Keratinocyte (primary cell): ENCODE data around the gene MGMT. TPM values are rescaled to one million over a fixed set of nuclear protein-coding genes. Genes with fewer than 3 reads are reported as not detected.

Source experiments
- DNase-seq: peaks from one replicate; pipeline ENCODE4 v3.0.0-alpha.2; 2011; ENCODE audit warnings: low read depth, missing footprints, low spot score
- FAIRE-seq: peaks from 2 replicates; lab custom pipeline; 2011; peaks lifted over from hg19 to GRCh38; lab: Jason Lieb, UNC
- H2AFZ ChIP-seq: 2 replicates; pipeline ENCODE4 v1.6.0; 2012; ENCODE audit warnings: low read length, control low read depth, inconsistent platforms; ENCODE audit not compliant: control insufficient read depth
- H3K27ac ChIP-seq: 2 replicates; pipeline ENCODE4 v1.5.1; 2011; ENCODE audit warnings: low read length; ENCODE audit not compliant: control insufficient read depth, insufficient read depth
- H3K27me3 ChIP-seq: 3 replicates; pipeline ENCODE4 v1.6.0; 2011; ENCODE audit warnings: low read length; ENCODE audit not compliant: control insufficient read depth, insufficient read depth; ENCODE audit errors: extremely low read depth
- H3K36me3 ChIP-seq, 2 experiments: 2 replicates in 1 of 2; 3 replicates in 1 of 2; pipeline ENCODE4 v1.5.1; 2011; ENCODE audit warnings: low read length in 2 of 2, mild to moderate bottlenecking in 1 of 2; ENCODE audit not compliant: control insufficient read depth in 2 of 2, insufficient read depth in 2 of 2; ENCODE audit errors: extremely low read depth in 1 of 2
- H3K4me1 ChIP-seq: 3 replicates; pipeline ENCODE4 v1.5.1; 2011; ENCODE audit warnings: low read length; ENCODE audit not compliant: control insufficient read depth, insufficient read depth; ENCODE audit errors: extremely low read depth
- H3K4me2 ChIP-seq: 3 replicates; pipeline ENCODE4 v1.6.0; 2011; ENCODE audit warnings: low read depth, low read length; ENCODE audit not compliant: control insufficient read depth, insufficient read depth; ENCODE audit errors: extremely low read depth
- H3K4me3 ChIP-seq, 3 experiments: fragments of 200-600 bp in 1 of 3; sonication (generic) in 1 of 3; 2 replicates in 2 of 3; 3 replicates in 1 of 3; pipeline ENCODE4 v1.5.1; 2011 to 2016; ENCODE audit warnings: low read length in 3 of 3, mild to moderate bottlenecking in 3 of 3, control low read depth in 2 of 3, inconsistent platforms in 1 of 3, low read depth in 1 of 3, mixed read lengths in 1 of 3, mixed run types in 1 of 3, moderate library complexity in 1 of 3; ENCODE audit not compliant: control insufficient read depth in 2 of 3, insufficient read depth in 2 of 3; ENCODE audit errors: extremely low read depth in 1 of 3
- H3K79me2 ChIP-seq: 2 replicates; pipeline ENCODE4 v1.6.0; 2012; ENCODE audit warnings: low read length; ENCODE audit not compliant: control insufficient read depth, insufficient read depth
- H3K9ac ChIP-seq: 3 replicates; pipeline ENCODE4 v1.6.0; 2011; ENCODE audit warnings: low read length; ENCODE audit not compliant: control insufficient read depth, insufficient read depth; ENCODE audit errors: extremely low read depth
- H3K9me1 ChIP-seq: 3 replicates; pipeline ENCODE4 v1.6.0; 2011; ENCODE audit warnings: low read length; ENCODE audit not compliant: control insufficient read depth, insufficient read depth; ENCODE audit errors: extremely low read depth
- H3K9me3 ChIP-seq: 2 replicates; pipeline ENCODE4 v1.5.1; 2012; ENCODE audit warnings: low read depth, low read length; ENCODE audit not compliant: control insufficient read depth
- H4K20me1 ChIP-seq: 3 replicates; pipeline ENCODE4 v1.6.0; 2011; ENCODE audit warnings: low read length; ENCODE audit not compliant: control insufficient read depth, insufficient read depth; ENCODE audit errors: extremely low read depth
- CTCF ChIP-seq, 3 experiments: IDR thresholded peaks in 1 of 3; conservative IDR thresholded peaks in 1 of 3; optimal IDR thresholded peaks in 1 of 3; 2 replicates in 2 of 3; 3 replicates in 1 of 3; pipeline versions ENCODE3 to v1.5.1; 2011; ENCODE audit warnings: low read length in 3 of 3, mild to moderate bottlenecking in 3 of 3, moderate library complexity in 2 of 3, control low read depth in 1 of 3, inconsistent platforms in 1 of 3; ENCODE audit not compliant: insufficient read depth in 2 of 3; ENCODE audit errors: extremely low read depth in 1 of 3
- EZH2 ChIP-seq: IDR thresholded peaks from one replicate; pipeline ENCODE4 v1.6.1; 2012; ENCODE audit warnings: inconsistent platforms, mild to moderate bottlenecking, low read length, moderate library complexity
- dilution Hi-C: fragments of 300-500 bp; cut with MboI; formaldehyde crosslinking; loops from one replicate; pipeline ENCODE4 v1.7.0; 2020; ENCODE audit warnings: low sequenced_read_pairs; ENCODE audit not compliant: extremely low pct_ligation_motif_present
- polyA plus RNA-seq, 5 experiments: library from polyadenylated mRNA; depleted of rRNA in 3 of 5; stranded (reverse) in 3 of 5; stranded (forward) in 1 of 5; unstranded in 1 of 5; fragments of >200 nt; gene quantifications; 1 replicate in 1 of 5; 2 replicates in 3 of 5; 3 replicates in 1 of 5; pipeline versions ENCODE4 v1.2.1 to v1.2.3, GENCODE V29; 2011 to 2012; ENCODE audit warnings: missing spikeins in 2 of 5, low read depth in 1 of 5, low replicate concordance in 1 of 5

Gene MGMT
- polyA plus RNA-seq, 1 donor (not counting 4 experiments of a cell fraction or from before 2014, with no cell fraction given), result 15.2 TPM

- Histone ChIP-seq H2AFZ (no peak overlapping the region), H3K79me2 (no peaks in the 10 kb centered on the region), H3K9me1 (no peaks in the 10 kb centered on the region), H4K20me1 (no peaks in the 10 kb centered on the region), H3K9ac (no peak overlapping the region), H3K4me1 (no peaks in the 10 kb centered on the region), H3K36me3 (no peaks in the 10 kb centered on the region), H3K4me2 (no peak overlapping the region), H3K4me3 (no peak overlapping the region), H3K27ac (no peak overlapping the region), H3K27me3 (no peaks in the 10 kb centered on the region), H3K9me3 (no peaks in the 10 kb centered on the region)
- dilution Hi-C loops, result no loop called here
- FAIRE-seq (no peak), DNase-seq (no peak)
- no peak for TF ChIP-seq CTCF (optimal IDR thresholded peaks at IDR 0.05 in 1 of 3, IDR thresholded peaks at IDR 0.05 in 1 of 3, conservative IDR thresholded peaks at IDR 0.05 in 1 of 3; ENCODE audit: extremely low read depth in 1 of 3, insufficient read depth in 2 of 3, low read length in 3 of 3)
- no peak for TF ChIP-seq EZH2
Measured at GRCh38 chr10:129608653-129609052, 141.6 kb downstream of the MGMT start.

- FAIRE-seq (no peak), DNase-seq (no peak)
- Histone ChIP-seq H2AFZ (no peak overlapping the region), H3K9me3 (no peaks in the 10 kb centered on the region), H3K79me2 (no peaks in the 10 kb centered on the region), H3K27ac (no peak overlapping the region), H3K4me1 (no peaks in the 10 kb centered on the region), H3K4me3 (no peak overlapping the region), H3K36me3 (no peaks in the 10 kb centered on the region), H4K20me1 (no peaks in the 10 kb centered on the region), H3K27me3 (no peaks in the 10 kb centered on the region), H3K9me1 (no peaks in the 10 kb centered on the region), H3K4me2 (no peak overlapping the region), H3K9ac (no peak overlapping the region)
- dilution Hi-C loops, result no loop called here
- no peak for TF ChIP-seq CTCF (optimal IDR thresholded peaks at IDR 0.05 in 1 of 3, IDR thresholded peaks at IDR 0.05 in 1 of 3, conservative IDR thresholded peaks at IDR 0.05 in 1 of 3; ENCODE audit: extremely low read depth in 1 of 3, insufficient read depth in 2 of 3, low read length in 3 of 3)
- no peak for TF ChIP-seq EZH2
Measured at GRCh38 chr10:129609551-129609950, 142.5 kb downstream of the MGMT start.
